ENCODE results near the gene SPATA13.
"Not testable (repeated sequence)": the region's sequence is repeated elsewhere in the genome, so short reads cannot be mapped to it uniquely, and the experiment has no call there.

Gene SPATA13

GRCh38 chr13:24160458-24161009, at the start of gene SPATA13:
SPATA13 (plus strand) TSS chr13:24160720; CDS start chr13:24222930, 62,210 bp downstream.
- peak; percentile 93 for DNase-seq (ENCODE audit: low spot score)

GRCh38 chr13:24112791-24113190, 47.7 kb upstream of the SPATA13 start:
- peak; percentile 24 for DNase-seq (ENCODE audit: low spot score)

GRCh38 chr13:24115671-24116070, 44.8 kb upstream of the SPATA13 start:
- no peak for DNase-seq (ENCODE audit: low spot score)

GRCh38 chr13:24116131-24116530, 44.4 kb upstream of the SPATA13 start:
- DNase-seq (ENCODE audit: low spot score), result no peak

- no peak for DNase-seq (ENCODE audit: low spot score)
Measured at GRCh38 chr13:24118576-24118975, 41.9 kb upstream of the SPATA13 start.

GRCh38 chr13:24119626-24120508, 40.7 kb upstream of the SPATA13 start:
- no peak for DNase-seq (ENCODE audit: low spot score)

- not testable (repeated sequence) for DNase-seq (ENCODE audit: low spot score)
Measured at GRCh38 chr13:24122045-24122444, 38.5 kb upstream of the SPATA13 start.

- no peak for DNase-seq (ENCODE audit: low spot score)
Measured at GRCh38 chr13:24122569-24122968, 38.0 kb upstream of the SPATA13 start.

- no peak for DNase-seq (ENCODE audit: low spot score)
Measured at GRCh38 chr13:24123761-24124160, 36.8 kb upstream of the SPATA13 start.

GRCh38 chr13:24124789-24125476, 35.6 kb upstream of the SPATA13 start:
- peak; percentile 29 for DNase-seq (ENCODE audit: low spot score)

GRCh38 chr13:24127116-24127631, 33.3 kb upstream of the SPATA13 start:
- no peak for DNase-seq (ENCODE audit: low spot score)

- no peak for DNase-seq (ENCODE audit: low spot score)
Measured at GRCh38 chr13:24128112-24128511, 32.4 kb upstream of the SPATA13 start.

GRCh38 chr13:24128962-24129361, 31.6 kb upstream of the SPATA13 start:
- DNase-seq (ENCODE audit: low spot score), result no peak

- no peak for DNase-seq (ENCODE audit: low spot score)
Measured at GRCh38 chr13:24129914-24130774, 30.4 kb upstream of the SPATA13 start.

- DNase-seq (ENCODE audit: low spot score), result no peak
Measured at GRCh38 chr13:24131749-24132148, 28.8 kb upstream of the SPATA13 start.

GRCh38 chr13:24133021-24133795, 27.3 kb upstream of the SPATA13 start:
- no peak for DNase-seq (ENCODE audit: low spot score)

- DNase-seq (ENCODE audit: low spot score), result no peak
Measured at GRCh38 chr13:24134231-24134630, 26.3 kb upstream of the SPATA13 start.

- no peak for DNase-seq (ENCODE audit: low spot score)
Measured at GRCh38 chr13:24134757-24135156, 25.8 kb upstream of the SPATA13 start.

GRCh38 chr13:24135674-24136300, 24.7 kb upstream of the SPATA13 start:
- DNase-seq (ENCODE audit: low spot score), result no peak

GRCh38 chr13:24138911-24139310, 21.6 kb upstream of the SPATA13 start:
- DNase-seq (ENCODE audit: low spot score), result no peak
